Heart left ventricle (tissue), 13 donors: Measurements from ENCODE around the gene BICC1.

ENCODE experiments used
- POLR2A ChIP-seq, 2 donors: fragments of 450-650 bp; IDR thresholded peaks; one replicate each; pipeline ENCODE4 v1.6.1; 2017; ENCODE audit warnings: antibody characterized with exemption in 2 of 2, mild to moderate bottlenecking in 2 of 2, moderate library complexity in 2 of 2
- TF ChIP-seq, protein P1 (sequence below), 12 donors: fragments of 200-600 bp; sonication (generic) in 4 of 12; IDR thresholded peaks; one replicate each; pipeline versions ENCODE4 v1.5.0 to v1.8.0; 2018 to 2022; ENCODE audit warnings: antibody characterized with exemption in 12 of 12, mild to moderate bottlenecking in 5 of 12
- donor health status: ischemic (EF 13 %, LVEDD 7.1; RV severe dilation, severe dysfunction).
- donor health status: DM: no; HTN: yes; CAD: no.
- donor health status: DM: no; HTN: no; CAD: no.
- donor health status: ischemic (EF 25% LVEDD 6.9; RV normal size, moderate dysfunction).
- donor health status: ischemic (EF 25% LVEDD 5.7; RV mildly dilated, moderate dysfunction).
- donor health status: ischemic (EF 35%, LVEDD 5.7; RV mildly dilated, moderate dysfunction).
- donor health status: nonischemic (EF 11% LVEDD 7.7; RV severe dilation, severe dysfunction).
- donor health status: DM: yes; HTN: yes; CAD: no.
- donor health status: PGD.
- donor health status: ischemic (EF 29% LVEDD 5.4; RV normal size, mild dysfunction).
- donor health status: nonischemic (EF 23%, LVEDD 6.1; RV moderate dilation, normal function).

DNA sequence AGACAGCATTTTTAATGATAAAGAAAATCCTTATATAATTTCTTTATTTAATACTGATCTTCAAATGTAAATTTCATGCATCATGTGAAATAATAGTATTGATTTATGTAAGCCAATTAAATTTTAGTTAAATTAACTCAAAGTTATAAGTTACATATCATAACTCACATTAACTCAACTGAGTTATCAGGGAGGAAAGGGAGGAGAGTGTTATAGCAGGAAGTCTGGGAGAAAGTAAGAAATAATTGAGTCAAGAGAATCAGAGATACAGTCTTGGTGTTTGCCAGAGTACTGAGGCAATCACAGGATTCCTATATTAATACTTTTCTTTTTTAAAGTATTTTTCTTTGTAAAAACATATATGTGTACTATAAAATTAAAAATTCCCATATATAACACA lies 4.0 kb downstream of the BICC1 start:
- TF ChIP-seq, protein P1, sequence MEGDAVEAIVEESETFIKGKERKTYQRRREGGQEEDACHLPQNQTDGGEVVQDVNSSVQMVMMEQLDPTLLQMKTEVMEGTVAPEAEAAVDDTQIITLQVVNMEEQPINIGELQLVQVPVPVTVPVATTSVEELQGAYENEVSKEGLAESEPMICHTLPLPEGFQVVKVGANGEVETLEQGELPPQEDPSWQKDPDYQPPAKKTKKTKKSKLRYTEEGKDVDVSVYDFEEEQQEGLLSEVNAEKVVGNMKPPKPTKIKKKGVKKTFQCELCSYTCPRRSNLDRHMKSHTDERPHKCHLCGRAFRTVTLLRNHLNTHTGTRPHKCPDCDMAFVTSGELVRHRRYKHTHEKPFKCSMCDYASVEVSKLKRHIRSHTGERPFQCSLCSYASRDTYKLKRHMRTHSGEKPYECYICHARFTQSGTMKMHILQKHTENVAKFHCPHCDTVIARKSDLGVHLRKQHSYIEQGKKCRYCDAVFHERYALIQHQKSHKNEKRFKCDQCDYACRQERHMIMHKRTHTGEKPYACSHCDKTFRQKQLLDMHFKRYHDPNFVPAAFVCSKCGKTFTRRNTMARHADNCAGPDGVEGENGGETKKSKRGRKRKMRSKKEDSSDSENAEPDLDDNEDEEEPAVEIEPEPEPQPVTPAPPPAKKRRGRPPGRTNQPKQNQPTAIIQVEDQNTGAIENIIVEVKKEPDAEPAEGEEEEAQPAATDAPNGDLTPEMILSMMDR (IDR thresholded peaks at IDR 0.05): no peak
- no peak for TF ChIP-seq POLR2A (IDR thresholded peaks at IDR 0.05)
